GM19397 (cell line): ENCODE results near the gene SCAMP4.

Experiments used
- ATAC-seq: cut with Tn5 transposase; IDR thresholded peaks from one replicate; pipeline ENCODE4 v1.9.1; 2021; ENCODE audit warnings: mild to moderate bottlenecking, moderate library complexity; ENCODE audit not compliant: unreplicated experiment

SCAMP4 gene

GRCh38 chr19:1936916-1937610, 31.9 kb downstream of the SCAMP4 start:
- ATAC-seq = no peak

- no peak for ATAC-seq
Measured at GRCh38 chr19:1938071-1938470, 32.9 kb downstream of the SCAMP4 start.

- ATAC-seq = peak; percentile 0
Measured at GRCh38 chr19:1941146-1942077, 36.2 kb downstream of the SCAMP4 start, which contains the start of gene CSNK1G2. Gene CSNK1G2, plus strand, starts transcription at chr19:1941172. Its CDS starts 28,601 bp downstream, at chr19:1969773.

- ATAC-seq = no peak
Measured at GRCh38 chr19:1942078-1942933, 37.1 kb downstream of the SCAMP4 start.

- ATAC-seq = no peak
Measured at GRCh38 chr19:1942934-1943555, 37.8 kb downstream of the SCAMP4 start.

- no peak for ATAC-seq
Measured at GRCh38 chr19:1943661-1944087, 38.5 kb downstream of the SCAMP4 start.

GRCh38 chr19:1944088-1944915, 39.1 kb downstream of the SCAMP4 start:
- ATAC-seq = no peak

GRCh38 chr19:1944916-1945561, 39.8 kb downstream of the SCAMP4 start:
- no peak for ATAC-seq

GRCh38 chr19:1945899-1946298, 40.7 kb downstream of the SCAMP4 start:
- no peak for ATAC-seq

- no peak for ATAC-seq
Measured at GRCh38 chr19:1947651-1948209, 42.5 kb downstream of the SCAMP4 start.

GRCh38 chr19:1949304-1950101, 44.3 kb downstream of the SCAMP4 start:
- no peak for ATAC-seq

- ATAC-seq = no peak
Measured at GRCh38 chr19:1950640-1951039, 45.4 kb downstream of the SCAMP4 start.

- ATAC-seq = no peak
Measured at GRCh38 chr19:1952635-1953034, 47.4 kb downstream of the SCAMP4 start.

GRCh38 chr19:1953037-1953436, 47.8 kb downstream of the SCAMP4 start:
- no peak for ATAC-seq

GRCh38 chr19:1953441-1954094, 48.4 kb downstream of the SCAMP4 start:
- ATAC-seq = no peak

GRCh38 chr19:1954532-1954933, 49.3 kb downstream of the SCAMP4 start:
- no peak for ATAC-seq
